Right lung (tissue), 5 donors: ENCODE results near the gene AFAP1L2. TPM values are rescaled to one million over a fixed set of nuclear protein-coding genes. Genes with fewer than 3 reads are reported as not detected.
"Not testable (repeated sequence)": the region's sequence is repeated elsewhere in the genome, so short reads cannot be mapped to it uniquely, and the experiment has no call there.

Experiments
- DNase-seq, 2 donors: peaks; one replicate each; pipeline ENCODE4 v3.0.0-alpha.2; 2013
- polyA plus RNA-seq, 5 donors: library from polyadenylated mRNA; unstranded; fragments of 120-200 nt; gene quantifications; one replicate each; pipeline versions ENCODE4 v1.2.1 to v1.2.3, GENCODE V29; 2013; ENCODE audit warnings: inconsistent platforms in 1 of 5, low replicate concordance in 1 of 5; ENCODE audit not compliant: insufficient read length in 5 of 5, insufficient read depth in 1 of 5

AFAP1L2 gene
- polyA plus RNA-seq, 5 donors, result 30.3 to 38.1 (median 33.8) TPM

GRCh38 chr10:114337510-114338462 is 66.5 kb downstream of the AFAP1L2 start:
- DNase-seq, result no peak

- no peak for DNase-seq
These were observed 67.3 kb downstream of the AFAP1L2 start for GRCh38 chr10:114336823-114337509.

- no peak for DNase-seq
These were observed 68.7 kb downstream of the AFAP1L2 start for GRCh38 chr10:114335614-114336013.

- no peak for DNase-seq
These were observed 70.0 kb downstream of the AFAP1L2 start for GRCh38 chr10:114334301-114334700.

GRCh38 chr10:114333441-114333840 is 70.9 kb downstream of the AFAP1L2 start:
- not testable (repeated sequence) for DNase-seq

GRCh38 chr10:114332301-114333192 is 71.8 kb downstream of the AFAP1L2 start:
- peak in 1 of 2 donors; percentile 19 for DNase-seq

- DNase-seq, result no peak
These were observed 74.5 kb downstream of the AFAP1L2 start for GRCh38 chr10:114329634-114330365.

GRCh38 chr10:114328874-114329273 is 75.4 kb downstream of the AFAP1L2 start:
- no peak for DNase-seq

- no peak for DNase-seq
These were observed 75.9 kb downstream of the AFAP1L2 start for GRCh38 chr10:114328441-114328812.

- DNase-seq, result no peak
These were observed 76.5 kb downstream of the AFAP1L2 start for GRCh38 chr10:114327537-114328440.

GRCh38 chr10:114326795-114327194 is 77.5 kb downstream of the AFAP1L2 start:
- DNase-seq, result no peak

- no peak for DNase-seq
These were observed 81.3 kb downstream of the AFAP1L2 start for GRCh38 chr10:114323023-114323422.

GRCh38 chr10:114322344-114322743 is 82.0 kb downstream of the AFAP1L2 start:
- DNase-seq, result no peak

GRCh38 chr10:114320249-114321116 is 83.8 kb downstream of the AFAP1L2 start:
- no peak for DNase-seq

- DNase-seq, result no peak
These were observed 84.7 kb downstream of the AFAP1L2 start for GRCh38 chr10:114319406-114320248.

GRCh38 chr10:114316744-114317143 is 87.6 kb downstream of the AFAP1L2 start:
- no peak for DNase-seq

GRCh38 chr10:114315566-114316420 is 88.5 kb downstream of the AFAP1L2 start:
- DNase-seq, result no peak
